Measurements from ENCODE around the gene CHRNE.

DNA sequence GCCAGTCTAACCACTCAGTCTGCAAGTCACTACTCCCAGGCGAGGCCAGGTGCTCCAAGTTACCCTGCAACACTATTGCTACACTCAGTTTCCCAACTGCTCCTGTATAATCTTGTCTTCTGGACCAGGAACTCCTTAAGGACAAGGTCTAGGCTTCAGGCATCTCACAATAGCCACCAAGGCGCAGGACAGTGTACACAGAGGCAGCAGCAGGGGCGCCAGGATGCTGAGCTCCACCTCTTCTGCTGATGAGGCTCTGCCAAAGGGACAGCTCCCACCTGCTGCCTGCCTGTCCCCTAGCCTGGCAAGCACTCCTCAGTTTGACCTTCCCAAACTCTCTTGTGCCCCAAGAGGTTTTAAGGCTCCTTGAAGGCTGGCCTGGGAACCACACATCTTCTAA is 33.5 kb upstream of the CHRNE start:
- TF ChIP-seq, protein P1, sequence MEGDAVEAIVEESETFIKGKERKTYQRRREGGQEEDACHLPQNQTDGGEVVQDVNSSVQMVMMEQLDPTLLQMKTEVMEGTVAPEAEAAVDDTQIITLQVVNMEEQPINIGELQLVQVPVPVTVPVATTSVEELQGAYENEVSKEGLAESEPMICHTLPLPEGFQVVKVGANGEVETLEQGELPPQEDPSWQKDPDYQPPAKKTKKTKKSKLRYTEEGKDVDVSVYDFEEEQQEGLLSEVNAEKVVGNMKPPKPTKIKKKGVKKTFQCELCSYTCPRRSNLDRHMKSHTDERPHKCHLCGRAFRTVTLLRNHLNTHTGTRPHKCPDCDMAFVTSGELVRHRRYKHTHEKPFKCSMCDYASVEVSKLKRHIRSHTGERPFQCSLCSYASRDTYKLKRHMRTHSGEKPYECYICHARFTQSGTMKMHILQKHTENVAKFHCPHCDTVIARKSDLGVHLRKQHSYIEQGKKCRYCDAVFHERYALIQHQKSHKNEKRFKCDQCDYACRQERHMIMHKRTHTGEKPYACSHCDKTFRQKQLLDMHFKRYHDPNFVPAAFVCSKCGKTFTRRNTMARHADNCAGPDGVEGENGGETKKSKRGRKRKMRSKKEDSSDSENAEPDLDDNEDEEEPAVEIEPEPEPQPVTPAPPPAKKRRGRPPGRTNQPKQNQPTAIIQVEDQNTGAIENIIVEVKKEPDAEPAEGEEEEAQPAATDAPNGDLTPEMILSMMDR (IDR thresholded peaks at IDR 0.05; ENCODE audit: poor library complexity, severe bottlenecking), result no peak
- TF ChIP-seq TAF1 (IDR thresholded peaks at IDR 0.05; ENCODE audit: low read depth), result no peak
- TF ChIP-seq POLR2AphosphoS5 (IDR thresholded peaks at IDR 0.05), result no peak

All from neural cell (in vitro differentiated cells).